Heart left ventricle (tissue), 16 donors: ENCODE data around the gene COL23A1. TPM values are rescaled to one million over a fixed set of nuclear protein-coding genes. Genes with fewer than 3 reads are reported as not detected.
A peak's percentile ranks its signal among the peaks of the same experiment; 100 is the strongest.

ENCODE experiments used
- ATAC-seq, 4 donors: fragments of 200-7000 bp; cut with Tn5 transposase; one replicate each; pipeline ENCODE4 v1.9.1; 2020 to 2022; ENCODE audit warnings: moderate library complexity in 4 of 4, mild to moderate bottlenecking in 3 of 4, moderate number of reproducible peaks in 1 of 4
- DNase-seq, 5 donors: peaks; one replicate each; pipeline ENCODE4 v3.0.0-alpha.2; 2020
- H3K27ac ChIP-seq, 12 donors: fragments of 200-600 bp; sonication (generic) in 4 of 12; one replicate each; pipeline versions ENCODE4 v1.5.0 to v1.8.0; 2016 to 2022; ENCODE audit warnings: mild to moderate bottlenecking in 2 of 12
- H3K27me3 ChIP-seq, 9 donors: fragments of 200-600 bp; sonication (generic) in 2 of 9; one replicate each; pipeline versions ENCODE4 v1.5.1 to v1.8.0; 2016 to 2022; ENCODE audit warnings: mild to moderate bottlenecking in 3 of 9
- H3K36me3 ChIP-seq, 9 donors: fragments of 200-600 bp; sonication (generic) in 2 of 9; one replicate each; pipeline versions ENCODE4 v1.5.0 to v1.8.0; 2018 to 2022; ENCODE audit warnings: mild to moderate bottlenecking in 2 of 9
- H3K4me1 ChIP-seq, 12 donors: fragments of 200-600 bp; sonication (generic) in 4 of 12; one replicate each; pipeline versions ENCODE4 v1.5.0 to v1.8.0; 2016 to 2022; ENCODE audit warnings: mild to moderate bottlenecking in 3 of 12
- H3K4me3 ChIP-seq, 12 donors: fragments of 200-600 bp; sonication (generic) in 4 of 12; one replicate each; pipeline versions ENCODE4 v1.5.0 to v1.8.0; 2017 to 2022; ENCODE audit warnings: mild to moderate bottlenecking in 9 of 12, moderate library complexity in 4 of 12
- H3K9me3 ChIP-seq, 12 donors: fragments of 200-600 bp; sonication (generic) in 4 of 12; one replicate each; pipeline versions ENCODE4 v1.5.0 to v1.8.0; 2016 to 2022; ENCODE audit warnings: mild to moderate bottlenecking in 1 of 12
- POLR2A ChIP-seq, 2 donors: fragments of 450-650 bp; IDR thresholded peaks; one replicate each; pipeline ENCODE4 v1.6.1; 2017; ENCODE audit warnings: antibody characterized with exemption in 2 of 2, mild to moderate bottlenecking in 2 of 2, moderate library complexity in 2 of 2
- WGBS, 4 donors: extraction: QIAGEN DNeasy Blood & Tissue Kit in 2 of 4; methylation state at CpG; one replicate each; pipeline versions ENCODE4 v1.1.5 to v1.1.7; 2013 to 2018; 5-methylcytosine and 5-hydroxymethylcytosine counted together
- intact Hi-C, 10 donors: fragments of 100-400 bp; cut with DNase I; formaldehyde crosslinking; loops; one replicate each; pipeline versions ENCODE4 v1.11.1 to v1.14.2; 2022
- polyA plus RNA-seq, 2 donors: library from polyadenylated mRNA; stranded (reverse); fragments of 200-250 nt; gene quantifications; one replicate each; pipeline ENCODE4 v1.2.3, GENCODE V29; 2013
- total RNA-seq, 9 donors: library from RNA; depleted of rRNA in 2 of 9; stranded (reverse); fragments of >200 nt in 2 of 9; fragmentation: NEBNext Ultra II Directional in 3 of 9; extraction: Animal tissue kit (Norgen Biotek cat#: 25700) in 3 of 9; gene quantifications; one replicate each; pipeline versions ENCODE4 v1.1.0 to v1.2.4, GENCODE V29; 2016 to 2023
- TF ChIP-seq, protein P1 (sequence below), 12 donors: fragments of 200-600 bp; sonication (generic) in 4 of 12; IDR thresholded peaks; one replicate each; pipeline versions ENCODE4 v1.5.0 to v1.8.0; 2018 to 2022; ENCODE audit warnings: antibody characterized with exemption in 12 of 12, mild to moderate bottlenecking in 5 of 12
- donor health status: ischemic (EF 13 %, LVEDD 7.1; RV severe dilation, severe dysfunction).
- donor health status: healthy with polysubstance abuse.
- donor health status: DM: no; HTN: yes; CAD: no.
- donor health status: DM: no; HTN: no; CAD: no.
- donor health status: ischemic (EF 25% LVEDD 6.9; RV normal size, moderate dysfunction).
- donor health status: ischemic (EF 25% LVEDD 5.7; RV mildly dilated, moderate dysfunction).
- donor health status: healthy.
- donor health status: DM: yes; HTN: yes; CAD: no.
- donor health status: ischemic (EF 35%, LVEDD 5.7; RV mildly dilated, moderate dysfunction).
- donor health status: nonischemic (EF 11% LVEDD 7.7; RV severe dilation, severe dysfunction).
- donor health status: DM: yes; HTN: yes; CAD: no.
- donor health status: PGD.
- donor health status: ischemic (EF 29% LVEDD 5.4; RV normal size, mild dysfunction).
- donor health status: nonischemic (EF 23%, LVEDD 6.1; RV moderate dilation, normal function).

Gene COL23A1
- total and polyA plus RNA-seq, 11 donors: 6.0 to 33.0 (median 18.8) TPM

DNA sequence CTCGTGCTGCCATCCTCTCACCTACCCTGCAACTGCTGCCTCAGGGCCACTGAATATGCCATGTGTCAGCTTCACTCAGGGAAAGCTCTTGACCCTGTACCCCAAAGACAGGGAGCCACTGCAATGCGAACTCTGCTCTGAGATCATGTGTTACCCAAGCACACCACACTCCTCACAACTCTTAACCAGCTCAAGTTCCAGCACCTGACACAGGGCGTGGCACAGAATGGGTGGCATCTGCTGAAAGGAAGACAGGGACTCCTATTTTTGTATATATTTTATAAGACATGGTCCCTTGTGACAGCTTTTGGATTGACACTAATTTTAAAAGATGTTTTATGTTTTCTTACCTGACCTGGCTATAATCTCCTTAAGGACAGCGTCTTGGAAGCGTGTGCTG lies 368.3 kb downstream of the COL23A1 start:
- peak in 1 of 5 donors; percentile 10 for DNase-seq
- peak overlapping the region in 1 of 12 donors; percentile 27 for H3K27ac ChIP-seq
- no peak for TF ChIP-seq POLR2A (IDR thresholded peaks at IDR 0.05)
- TF ChIP-seq, protein P1, sequence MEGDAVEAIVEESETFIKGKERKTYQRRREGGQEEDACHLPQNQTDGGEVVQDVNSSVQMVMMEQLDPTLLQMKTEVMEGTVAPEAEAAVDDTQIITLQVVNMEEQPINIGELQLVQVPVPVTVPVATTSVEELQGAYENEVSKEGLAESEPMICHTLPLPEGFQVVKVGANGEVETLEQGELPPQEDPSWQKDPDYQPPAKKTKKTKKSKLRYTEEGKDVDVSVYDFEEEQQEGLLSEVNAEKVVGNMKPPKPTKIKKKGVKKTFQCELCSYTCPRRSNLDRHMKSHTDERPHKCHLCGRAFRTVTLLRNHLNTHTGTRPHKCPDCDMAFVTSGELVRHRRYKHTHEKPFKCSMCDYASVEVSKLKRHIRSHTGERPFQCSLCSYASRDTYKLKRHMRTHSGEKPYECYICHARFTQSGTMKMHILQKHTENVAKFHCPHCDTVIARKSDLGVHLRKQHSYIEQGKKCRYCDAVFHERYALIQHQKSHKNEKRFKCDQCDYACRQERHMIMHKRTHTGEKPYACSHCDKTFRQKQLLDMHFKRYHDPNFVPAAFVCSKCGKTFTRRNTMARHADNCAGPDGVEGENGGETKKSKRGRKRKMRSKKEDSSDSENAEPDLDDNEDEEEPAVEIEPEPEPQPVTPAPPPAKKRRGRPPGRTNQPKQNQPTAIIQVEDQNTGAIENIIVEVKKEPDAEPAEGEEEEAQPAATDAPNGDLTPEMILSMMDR (IDR thresholded peaks at IDR 0.05): no peak
- intact Hi-C loops: no loop called here
- no peaks in the 10 kb centered on the region for H3K27me3 ChIP-seq
- H3K9me3 ChIP-seq: no peaks in the 10 kb centered on the region
- peaks cover 0 to 19% (median 0%) of the 10 kb centered on the region in 12 donors for H3K4me1 ChIP-seq
- H3K36me3 ChIP-seq: peaks cover 0 to 89% (median 47%) of the 10 kb centered on the region in 9 donors
- 77 to 96% (median 86%) methylated on average over 4 to 5 of the region's 5 CpGs for WGBS, 4 donors
- H3K4me3 ChIP-seq: no peak overlapping the region
- no peak for ATAC-seq

- no peaks in the 10 kb centered on the region for H3K27me3 ChIP-seq
- ATAC-seq: no peak
- H3K4me1 ChIP-seq: peaks cover 0 to 25% (median 0%) of the 10 kb centered on the region in 12 donors
- H3K4me3 ChIP-seq: no peak overlapping the region
- no peaks in the 10 kb centered on the region for H3K9me3 ChIP-seq
- H3K36me3 ChIP-seq: peaks cover 0 to 89% (median 53%) of the 10 kb centered on the region in 9 donors
- TF ChIP-seq, protein P1 (IDR thresholded peaks at IDR 0.05): no peak
- TF ChIP-seq POLR2A (IDR thresholded peaks at IDR 0.05): no peak
- no peak for DNase-seq
- H3K27ac ChIP-seq: peak overlapping the region in 1 of 12 donors; percentile 27
- intact Hi-C loops: no loop called here
- WGBS, 4 donors: 72 to 77% (median 75%) methylated on average over 3 of the region's 3 CpGs
These were observed 368.9 kb downstream of the COL23A1 start for GRCh38 chr5:178221282-178221681.

GRCh38 chr5:178218827-178219226 lies 371.4 kb downstream of the COL23A1 start:
- Histone ChIP-seq H3K4me1 (peaks cover 0 to 42% (median 0%) of the 10 kb centered on the region in 12 donors), H3K4me3 (no peak overlapping the region), H3K27me3 (no peaks in the 10 kb centered on the region), H3K27ac (no peak overlapping the region), H3K36me3 (peaks cover 0 to 93% (median 66%) of the 10 kb centered on the region in 9 donors), H3K9me3 (no peaks in the 10 kb centered on the region)
- intact Hi-C loops: no loop called here
- 72 to 87% (median 83%) methylated on average over 3 of the region's 3 CpGs for WGBS, 4 donors
- ATAC-seq (no peak), DNase-seq (no peak)
- TF ChIP-seq, protein P1 (IDR thresholded peaks at IDR 0.05): no peak
- no peak for TF ChIP-seq POLR2A (IDR thresholded peaks at IDR 0.05)

- Histone ChIP-seq H3K27ac (no peak overlapping the region), H3K4me1 (peaks cover 0 to 47% (median 0%) of the 10 kb centered on the region in 12 donors), H3K36me3 (peaks cover 0 to 96% (median 71%) of the 10 kb centered on the region in 9 donors), H3K9me3 (no peaks in the 10 kb centered on the region), H3K27me3 (no peaks in the 10 kb centered on the region), H3K4me3 (no peak overlapping the region)
- intact Hi-C loops: no loop called here
- TF ChIP-seq POLR2A (IDR thresholded peaks at IDR 0.05): no peak
- TF ChIP-seq, protein P1 (IDR thresholded peaks at IDR 0.05): no peak
- ATAC-seq: no peak
- WGBS, 4 donors: 78 to 93% (median 83%) methylated on average over 5 of the region's 5 CpGs
- DNase-seq: no peak
These were observed 371.9 kb downstream of the COL23A1 start for GRCh38 chr5:178218237-178218776.
